HG03571 (cell line): ENCODE data around the gene SNRPA.
"Not testable (repeated sequence)": the region's sequence is repeated elsewhere in the genome, so short reads cannot be mapped to it uniquely, and the experiment has no call there.

Experiments
- ATAC-seq: cut with Tn5 transposase; IDR thresholded peaks from one replicate; pipeline ENCODE4 v1.9.1; 2021; ENCODE audit not compliant: unreplicated experiment

SNRPA gene

GRCh38 chr19:40744554-40745401, 6.2 kb upstream of the SNRPA start:
- no peak for ATAC-seq

- no peak for ATAC-seq
These were observed 5.6 kb upstream of the SNRPA start for GRCh38 chr19:40745402-40745780.

GRCh38 chr19:40747536-40747935, 3.5 kb upstream of the SNRPA start:
- no peak for ATAC-seq

- peak; percentile 79 for ATAC-seq
These were observed 737 bp upstream of the SNRPA start, which contains the start of gene ACTMAP for GRCh38 chr19:40750058-40750873. Gene ACTMAP, minus strand, starts transcription at chr19:40750477. Its CDS starts 674 bp downstream, at chr19:40749803.

- no peak for ATAC-seq
These were observed 1.3 kb downstream of the SNRPA start for GRCh38 chr19:40752257-40752781.

GRCh38 chr19:40754611-40755247, 3.7 kb downstream of the SNRPA start:
- no peak for ATAC-seq

- no peak for ATAC-seq
These were observed 4.2 kb downstream of the SNRPA start for GRCh38 chr19:40755248-40755624.

- no peak for ATAC-seq
These were observed 4.8 kb downstream of the SNRPA start for GRCh38 chr19:40755791-40756190.

GRCh38 chr19:40756502-40757110, 5.6 kb downstream of the SNRPA start:
- no peak for ATAC-seq

GRCh38 chr19:40758491-40758890, 7.5 kb downstream of the SNRPA start:
- ATAC-seq = no peak

GRCh38 chr19:40759352-40759751, 8.3 kb downstream of the SNRPA start:
- no peak for ATAC-seq

- no peak for ATAC-seq
These were observed 11.9 kb downstream of the SNRPA start for GRCh38 chr19:40762754-40763470.

- no peak for ATAC-seq
These were observed 12.5 kb downstream of the SNRPA start for GRCh38 chr19:40763526-40763925.

GRCh38 chr19:40763963-40764362, 13.0 kb downstream of the SNRPA start:
- ATAC-seq = no peak

GRCh38 chr19:40766385-40766784, 15.4 kb downstream of the SNRPA start:
- ATAC-seq = not testable (repeated sequence)

- ATAC-seq = no peak
These were observed 17.9 kb downstream of the SNRPA start for GRCh38 chr19:40768869-40769268.

- not testable (repeated sequence) for ATAC-seq
These were observed 20.3 kb downstream of the SNRPA start for GRCh38 chr19:40771101-40771862.

- no peak for ATAC-seq
These were observed 24.1 kb downstream of the SNRPA start, which contains the start of gene MIA for GRCh38 chr19:40774916-40775631. Gene MIA, plus strand, starts transcription at chr19:40775521. Its CDS starts 22 bp downstream, at chr19:40775543.

- ATAC-seq = no peak
These were observed 24.6 kb downstream of the SNRPA start for GRCh38 chr19:40775632-40776022.
